Sigmoid colon (tissue), 4 donors: Measurements from ENCODE around the gene IRS2.

Experiments
- EP300 ChIP-seq, 4 donors: sonication (generic); formaldehyde crosslinking; IDR thresholded peaks; one replicate each; pipeline ENCODE4 v1.6.1; 2017; ENCODE audit warnings: antibody characterized with exemption in 4 of 4
- POLR2A ChIP-seq, 2 donors: fragments of 450-650 bp; IDR thresholded peaks; one replicate each; pipeline ENCODE4 v1.6.1; 2016; ENCODE audit warnings: antibody characterized with exemption in 2 of 2, mild to moderate bottlenecking in 2 of 2, moderate library complexity in 2 of 2
- TF ChIP-seq, protein P1 (sequence below), 4 experiments: fragments of 450-650 bp in 3 of 4; fragments of 200-600 bp in 1 of 4; IDR thresholded peaks; one replicate each; pipeline ENCODE4 v1.5.1; 2016 to 2019; ENCODE audit warnings: antibody characterized with exemption in 4 of 4, mild to moderate bottlenecking in 3 of 4, moderate library complexity in 2 of 4

- TF ChIP-seq, protein P1, sequence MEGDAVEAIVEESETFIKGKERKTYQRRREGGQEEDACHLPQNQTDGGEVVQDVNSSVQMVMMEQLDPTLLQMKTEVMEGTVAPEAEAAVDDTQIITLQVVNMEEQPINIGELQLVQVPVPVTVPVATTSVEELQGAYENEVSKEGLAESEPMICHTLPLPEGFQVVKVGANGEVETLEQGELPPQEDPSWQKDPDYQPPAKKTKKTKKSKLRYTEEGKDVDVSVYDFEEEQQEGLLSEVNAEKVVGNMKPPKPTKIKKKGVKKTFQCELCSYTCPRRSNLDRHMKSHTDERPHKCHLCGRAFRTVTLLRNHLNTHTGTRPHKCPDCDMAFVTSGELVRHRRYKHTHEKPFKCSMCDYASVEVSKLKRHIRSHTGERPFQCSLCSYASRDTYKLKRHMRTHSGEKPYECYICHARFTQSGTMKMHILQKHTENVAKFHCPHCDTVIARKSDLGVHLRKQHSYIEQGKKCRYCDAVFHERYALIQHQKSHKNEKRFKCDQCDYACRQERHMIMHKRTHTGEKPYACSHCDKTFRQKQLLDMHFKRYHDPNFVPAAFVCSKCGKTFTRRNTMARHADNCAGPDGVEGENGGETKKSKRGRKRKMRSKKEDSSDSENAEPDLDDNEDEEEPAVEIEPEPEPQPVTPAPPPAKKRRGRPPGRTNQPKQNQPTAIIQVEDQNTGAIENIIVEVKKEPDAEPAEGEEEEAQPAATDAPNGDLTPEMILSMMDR (IDR thresholded peaks at IDR 0.05) = no peak
- TF ChIP-seq POLR2A (IDR thresholded peaks at IDR 0.05) (no peak), EP300 (IDR thresholded peaks at IDR 0.05) (no peak)
Measured at GRCh38 chr13:109738298-109738746, 48.1 kb downstream of the IRS2 start.
